Measurements from ENCODE around the gene CMYA5. TPM values are rescaled to one million over a fixed set of nuclear protein-coding genes. Genes with fewer than 3 reads are reported as not detected.
"Not testable (repeated sequence)": the region's sequence is repeated elsewhere in the genome, so short reads cannot be mapped to it uniquely, and the experiment has no call there.

Gene CMYA5
- total RNA-seq, 4 donors from 2014 or later = 0.37 to 6.0 (median 3.2) TPM

DNA sequence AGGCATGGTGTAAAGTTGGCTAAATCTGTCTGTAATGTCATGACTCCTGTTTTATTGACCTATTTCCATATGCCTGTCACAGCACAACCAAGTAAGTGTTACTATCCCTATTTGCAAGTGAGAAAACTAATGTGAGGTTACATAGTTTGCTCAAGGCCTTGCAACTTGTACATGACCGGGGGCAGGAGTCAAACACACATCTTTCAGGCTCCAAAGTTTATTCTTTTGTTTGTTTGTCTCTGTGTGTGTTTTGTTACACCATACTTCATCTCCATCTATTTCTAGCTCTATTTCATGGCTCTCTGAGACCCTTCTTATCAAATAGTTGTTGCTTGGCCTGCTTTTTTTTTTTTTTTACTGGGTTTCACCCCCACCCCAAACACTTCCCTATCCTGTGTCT is 70.2 kb downstream of the CMYA5 start:
- intact Hi-C loops (cut with DNase I; ENCODE audit: low total_unique reads) = loop anchor here (5.0 to 10.0 kb wide), 2 partner anchors 75 to 97 kb away; no protein-coding TSS in a partner anchor
- 92 to 96% methylated on average over 1 of the region's 1 CpG for WGBS, 2 donors (ENCODE audit: low coverage in 1 of 2)
- no peaks in the 10 kb centered on the region for H3K27me3 ChIP-seq

GRCh38 chr5:79762929-79763328 is 73.3 kb downstream of the CMYA5 start:
- TF ChIP-seq CTCF (IDR thresholded peaks at IDR 0.05) (no peak), EP300 (IDR thresholded peaks at IDR 0.05; ENCODE audit: low read depth) (no peak), POLR2AphosphoS5 (IDR thresholded peaks at IDR 0.05) (no peak), POLR2A (IDR thresholded peaks at IDR 0.05) (no peak)
- no peak for DNase-seq
- intact Hi-C loops (cut with DNase I; ENCODE audit: low total_unique reads) = loop anchor here (5.0 to 10.0 kb wide), 2 partner anchors 72 to 94 kb away; no protein-coding TSS in a partner anchor
- Histone ChIP-seq H3K4me1 (no peaks in the 10 kb centered on the region), H3K36me3 (no peaks in the 10 kb centered on the region), H3K27me3 (no peaks in the 10 kb centered on the region), H3K4me3 (no peak overlapping the region), H3K27ac (no peak overlapping the region), H3K9me3 (no peaks in the 10 kb centered on the region)
- WGBS, 2 donors (ENCODE audit: low coverage in 1 of 2) = 87 to 90% methylated on average over 4 to 9 of the region's 10 CpGs
- in situ Hi-C loops (cut with MboI; ENCODE audit: low pct_ligation_motif_present in 1 of 4, low pct_unique_long_range_greater_than_20kb in 1 of 4, low sequenced_read_pairs in 3 of 4) = no loop called here

More for the DNA sequence above, 70.2 kb downstream of the CMYA5 start:
- Histone ChIP-seq H3K36me3 (no peaks in the 10 kb centered on the region), H3K27ac (no peak overlapping the region), H3K4me1 (peaks cover 0 to 4% (median 0%) of the 10 kb centered on the region in 4 donors), H3K4me3 (no peak overlapping the region), H3K9me3 (no peaks in the 10 kb centered on the region)
- no peak for DNase-seq
- in situ Hi-C loops (cut with MboI; ENCODE audit: low pct_ligation_motif_present in 1 of 4, low pct_unique_long_range_greater_than_20kb in 1 of 4, low sequenced_read_pairs in 3 of 4) = no loop called here
- TF ChIP-seq POLR2A (IDR thresholded peaks at IDR 0.05) = no peak
- no peak for TF ChIP-seq POLR2AphosphoS5 (IDR thresholded peaks at IDR 0.05)
- TF ChIP-seq CTCF (IDR thresholded peaks at IDR 0.05) = no peak
- no peak for TF ChIP-seq EP300 (IDR thresholded peaks at IDR 0.05; ENCODE audit: low read depth)

DNA sequence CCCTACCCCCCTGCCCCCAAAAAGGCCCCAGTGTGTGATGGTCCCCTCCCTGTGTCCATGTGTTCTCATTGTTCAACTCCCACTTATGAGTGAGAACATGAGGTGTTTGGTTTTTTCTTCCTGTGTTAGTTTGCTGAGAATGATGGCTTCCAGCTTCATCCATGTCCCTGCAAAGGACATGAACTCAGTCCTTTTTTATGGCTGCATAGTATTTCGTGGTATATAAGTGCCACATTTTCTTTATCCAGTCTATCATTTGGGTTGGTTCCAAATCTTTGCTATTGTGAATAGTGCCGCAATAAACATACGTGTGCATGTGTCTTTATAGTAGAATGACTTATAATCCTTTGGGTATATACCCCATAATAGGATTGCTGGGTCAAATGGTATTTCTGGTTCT is 74.5 kb downstream of the CMYA5 start:
- H3K9me3 ChIP-seq; H3K36me3 ChIP-seq; DNase-seq; H3K4me1 ChIP-seq; H3K27ac ChIP-seq; in situ Hi-C loops (cut with MboI; ENCODE audit: low pct_ligation_motif_present in 1 of 4, low pct_unique_long_range_greater_than_20kb in 1 of 4, low sequenced_read_pairs in 3 of 4); H3K4me3 ChIP-seq; H3K27me3 ChIP-seq: not testable (repeated sequence)
- 90 to 96% methylated on average over 3 of the region's 3 CpGs for WGBS, 2 donors (ENCODE audit: low coverage in 1 of 2)
- intact Hi-C loops (cut with DNase I; ENCODE audit: low total_unique reads) = loop anchor here (5.0 to 10.0 kb wide), 2 partner anchors 71 to 93 kb away; no protein-coding TSS in a partner anchor

DNA sequence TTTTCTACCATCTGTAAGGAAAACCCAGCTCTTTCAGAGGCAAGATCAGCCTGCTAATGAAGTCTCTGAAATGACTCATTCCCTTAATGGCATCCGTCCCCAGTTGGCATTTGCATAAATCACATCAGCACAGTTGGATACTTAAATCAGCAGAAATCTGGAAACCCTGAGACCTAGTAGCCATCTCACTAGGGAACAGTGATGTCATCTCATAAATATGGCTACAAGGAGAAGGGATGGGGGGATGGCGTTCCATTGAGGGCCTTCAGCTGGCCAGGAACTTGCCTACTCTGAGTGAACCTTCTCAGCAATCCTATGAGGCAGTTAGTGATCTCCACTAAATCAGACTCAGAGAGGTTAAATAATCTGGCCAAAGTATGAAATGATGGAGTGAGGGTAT is 81.8 kb downstream of the CMYA5 start:
- 63 to 75% methylated on average over 2 of the region's 2 CpGs for whole genome bisulfite sequencing, 2 donors (ENCODE audit: low coverage in 1 of 2)
- in situ Hi-C loops (cut with MboI; ENCODE audit: low pct_ligation_motif_present in 1 of 4, low pct_unique_long_range_greater_than_20kb in 1 of 4, low sequenced_read_pairs in 3 of 4) = no loop called here
- no peak for DNase-seq
- Histone ChIP-seq H3K27ac (no peak overlapping the region), H3K4me3 (no peak overlapping the region), H3K9me3 (no peaks in the 10 kb centered on the region), H3K4me1 (no peaks in the 10 kb centered on the region), H3K36me3 (no peaks in the 10 kb centered on the region), H3K27me3 (no peaks in the 10 kb centered on the region)
- TF ChIP-seq POLR2A (IDR thresholded peaks at IDR 0.05) (no peak), POLR2AphosphoS5 (IDR thresholded peaks at IDR 0.05) (no peak), CTCF (IDR thresholded peaks at IDR 0.05) (no peak), EP300 (IDR thresholded peaks at IDR 0.05; ENCODE audit: low read depth) (no peak)
- intact Hi-C loops (cut with DNase I; ENCODE audit: low total_unique reads) = no loop called here

DNA sequence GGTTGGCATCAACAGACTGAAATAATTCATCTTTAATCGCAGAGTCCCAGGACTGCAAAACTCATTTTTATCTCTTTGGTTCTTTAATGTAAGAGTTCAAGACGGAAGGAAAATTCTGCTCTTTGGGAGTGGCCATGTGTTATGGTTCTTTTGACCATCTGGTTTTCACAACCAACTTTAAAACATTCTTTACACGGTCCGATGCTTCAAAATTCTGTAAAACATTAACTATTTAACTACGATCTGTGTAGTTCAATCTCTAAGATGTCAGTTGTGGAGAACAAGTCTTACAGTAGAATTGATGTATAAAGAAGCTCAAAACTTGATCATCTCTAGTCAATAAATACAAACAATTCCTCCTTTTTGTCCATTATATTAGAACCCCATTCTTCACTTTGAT is 83.0 kb downstream of the CMYA5 start:
- Histone ChIP-seq H3K4me3 (no peak overlapping the region), H3K4me1 (no peaks in the 10 kb centered on the region), H3K27ac (no peak overlapping the region), H3K9me3 (no peaks in the 10 kb centered on the region), H3K36me3 (no peaks in the 10 kb centered on the region), H3K27me3 (no peaks in the 10 kb centered on the region)
- in situ Hi-C loops (cut with MboI; ENCODE audit: low pct_ligation_motif_present in 1 of 4, low pct_unique_long_range_greater_than_20kb in 1 of 4, low sequenced_read_pairs in 3 of 4) (no loop called here), intact Hi-C loops (cut with DNase I; ENCODE audit: low total_unique reads) (no loop called here)
- 36 to 62% methylated on average over 4 to 5 of the region's 5 CpGs for WGBS, 2 donors (ENCODE audit: low coverage in 1 of 2)
- no peak for DNase-seq
- no peak for TF ChIP-seq CTCF (IDR thresholded peaks at IDR 0.05)
- no peak for TF ChIP-seq EP300 (IDR thresholded peaks at IDR 0.05; ENCODE audit: low read depth)
- no peak for TF ChIP-seq POLR2A (IDR thresholded peaks at IDR 0.05)
- TF ChIP-seq POLR2AphosphoS5 (IDR thresholded peaks at IDR 0.05) = no peak
